ENCODE results near the gene PLCG2.
"Not testable (repeated sequence)": the region's sequence is repeated elsewhere in the genome, so short reads cannot be mapped to it uniquely, and the experiment has no call there.

PLCG2 gene

DNA sequence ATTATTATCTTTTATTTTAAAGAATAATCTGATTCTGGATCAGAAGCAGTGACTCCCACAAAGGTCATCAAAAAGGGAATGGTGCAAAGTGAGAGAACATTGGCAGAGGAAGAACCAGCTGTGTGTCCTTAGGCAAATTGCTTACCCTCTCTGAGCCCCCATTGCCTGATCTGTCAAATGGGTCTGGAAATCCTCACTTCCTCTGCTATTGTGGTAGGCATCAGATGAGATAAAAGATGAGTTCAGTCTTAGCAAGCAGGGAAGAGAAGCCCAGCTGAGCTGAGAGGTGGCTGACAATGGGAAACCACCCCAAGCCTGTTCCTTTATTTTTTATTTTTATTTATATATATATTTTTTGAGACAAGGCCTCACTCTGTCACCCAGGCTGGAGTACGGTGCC is 24.2 kb upstream of the PLCG2 start:
- DNase-seq (ENCODE audit: low read depth in 2 of 2), result no peak

DNA sequence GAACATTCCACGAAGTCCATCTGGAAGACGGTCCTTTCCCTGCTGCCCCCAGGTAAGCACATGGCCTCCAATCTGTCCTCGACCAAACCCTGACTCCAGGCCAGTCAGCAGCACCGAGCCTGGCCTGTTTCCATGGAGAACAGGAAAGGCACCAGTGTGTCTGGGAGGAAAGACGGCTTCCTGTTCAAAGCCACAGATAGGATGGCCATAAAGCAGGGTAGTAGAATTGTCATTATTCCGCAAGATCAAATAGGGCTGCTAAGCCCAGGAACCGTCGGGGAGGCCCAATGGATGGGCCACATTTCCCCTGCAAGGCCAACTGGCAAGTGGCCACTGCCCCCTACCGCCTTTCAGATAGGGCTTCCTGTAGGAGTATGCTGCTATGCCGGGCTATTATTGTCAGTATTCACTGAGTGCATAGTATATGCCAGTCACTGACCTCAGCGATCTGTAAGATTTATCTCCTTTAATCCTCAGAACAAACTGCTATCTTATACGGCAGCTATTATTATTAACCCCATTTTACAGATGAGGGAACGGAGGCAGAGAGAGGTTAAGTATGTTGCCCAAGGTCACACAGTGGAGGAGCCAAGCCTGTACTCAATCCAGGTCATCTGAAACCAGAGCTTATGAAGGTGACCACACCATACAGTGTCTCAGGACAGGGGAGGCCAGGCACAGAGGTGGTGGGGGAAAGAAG is 23.0 kb upstream of the PLCG2 start:
- no peak for DNase-seq (ENCODE audit: low read depth in 2 of 2)

DNA sequence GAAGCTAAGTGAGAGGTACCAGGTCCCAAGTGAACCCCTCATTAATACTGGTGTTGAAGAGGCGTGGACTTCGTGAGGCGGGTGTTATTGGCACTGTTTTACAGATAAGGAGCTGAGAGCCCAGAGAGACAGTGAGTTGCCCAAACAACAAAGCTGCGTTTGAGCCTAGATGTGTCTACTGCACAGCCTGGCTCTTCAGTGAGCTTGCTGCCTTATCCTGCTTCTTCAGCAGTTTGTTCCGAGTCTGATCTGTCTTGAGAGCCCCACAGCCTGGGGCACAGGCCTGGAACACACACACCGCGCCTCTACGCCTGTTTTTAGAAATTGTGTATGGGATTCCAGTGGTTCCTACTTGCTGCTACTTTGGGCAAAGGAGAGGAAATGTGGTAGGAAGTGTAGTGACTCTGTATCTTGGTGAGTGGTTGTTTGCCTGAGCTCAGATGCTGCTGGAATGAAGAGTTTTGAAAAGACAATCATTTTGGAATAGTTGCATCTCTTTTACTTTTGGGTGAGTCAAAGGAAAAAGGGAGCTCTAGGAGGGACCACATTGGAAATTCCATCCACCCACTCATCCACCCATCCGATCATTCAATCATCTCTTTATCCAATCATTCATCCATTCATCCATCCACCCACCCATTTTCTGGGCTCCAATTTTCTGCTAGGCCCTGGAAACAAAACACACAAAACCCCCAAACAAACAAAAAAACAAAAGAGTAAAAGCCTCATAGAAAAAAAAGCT is 22.3 kb upstream of the PLCG2 start:
- DNase-seq (ENCODE audit: low read depth in 2 of 2), result no peak

DNA sequence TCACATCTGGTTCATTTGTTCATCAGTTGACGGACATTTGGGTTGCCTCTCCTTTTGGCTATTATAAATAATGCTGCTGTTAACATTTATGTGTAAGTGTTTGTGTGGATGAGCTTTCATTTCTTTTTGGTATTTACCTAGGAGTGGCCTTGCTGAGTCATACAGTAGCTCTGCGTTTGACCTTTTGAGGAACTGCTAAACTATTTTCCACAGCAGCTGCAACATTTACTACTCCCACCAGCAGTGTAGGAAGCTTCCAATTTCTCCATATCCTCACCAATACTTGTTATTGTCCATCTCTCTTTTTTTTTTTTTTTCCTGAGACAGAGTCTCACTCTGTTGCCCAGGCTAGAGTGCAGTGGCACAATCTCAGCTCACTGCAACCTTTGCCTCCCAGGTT is 20.7 kb upstream of the PLCG2 start:
- no peak for DNase-seq (ENCODE audit: low read depth in 2 of 2)

DNA sequence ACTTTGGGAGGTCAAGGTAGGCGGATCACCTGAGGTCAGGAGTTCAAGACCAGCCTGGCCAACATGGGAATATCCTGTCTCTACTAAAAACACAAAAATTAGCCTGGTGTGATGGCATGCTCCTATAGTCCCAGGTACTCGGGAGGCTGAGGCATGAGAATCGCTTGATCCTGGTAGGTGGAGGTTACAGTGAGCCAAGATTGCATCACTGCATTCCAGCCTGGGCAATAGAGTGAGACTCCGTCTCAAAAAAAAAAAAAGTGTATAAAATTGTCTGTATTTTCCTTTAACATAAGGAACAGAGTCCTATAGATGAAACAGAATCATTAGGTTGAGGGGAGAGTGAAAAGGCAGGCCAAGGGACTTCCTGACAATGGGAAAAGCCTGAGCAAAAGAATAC is 16.8 kb upstream of the PLCG2 start:
- not testable (repeated sequence) for DNase-seq (ENCODE audit: low read depth in 2 of 2)

DNA sequence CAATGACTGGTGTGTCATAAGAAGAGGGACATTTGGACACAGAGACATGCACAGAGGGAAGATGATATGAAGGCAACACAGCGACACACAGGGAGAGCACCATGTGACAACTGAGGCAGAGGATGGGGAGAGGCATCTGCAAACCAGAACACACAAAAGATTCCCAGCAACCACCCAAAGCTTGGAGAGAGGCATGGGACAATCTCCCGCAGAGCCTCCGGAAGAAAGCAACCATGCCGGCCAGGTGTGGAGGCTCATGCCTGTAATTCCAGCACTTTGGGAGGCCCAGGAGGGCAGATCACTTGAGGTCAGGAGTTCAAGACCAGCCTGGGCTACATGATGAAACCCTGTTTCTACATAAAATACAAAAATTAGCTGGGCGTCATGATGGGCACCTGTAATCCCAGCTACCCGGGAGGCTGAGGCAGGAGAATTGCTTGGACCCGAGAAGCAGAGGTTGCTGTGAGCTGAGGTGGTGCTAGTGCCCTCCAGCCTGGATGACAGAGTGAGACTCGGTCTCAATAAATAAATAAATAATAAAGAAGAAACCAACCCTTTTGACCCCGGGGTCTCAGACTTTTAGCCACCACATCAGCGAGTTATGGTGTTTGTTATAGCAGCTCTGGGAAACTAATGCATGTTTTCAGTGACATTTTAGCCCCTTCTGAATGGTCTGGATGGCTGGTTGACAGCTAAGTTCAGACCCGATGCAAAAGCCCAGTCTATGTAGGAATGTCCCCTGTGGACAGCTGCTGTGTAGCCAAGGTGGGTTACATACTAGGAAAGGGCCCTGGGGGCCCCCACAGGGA is 13.8 kb upstream of the PLCG2 start:
- no peak for DNase-seq (ENCODE audit: low read depth in 2 of 2)

- DNase-seq (ENCODE audit: low read depth in 2 of 2), result no peak
Observed at GRCh38 chr16:81765969-81766368, 13.1 kb upstream of the PLCG2 start.

GRCh38 chr16:81767987-81768592 is 11.0 kb upstream of the PLCG2 start:
- no peak for DNase-seq (ENCODE audit: low read depth in 2 of 2)

- DNase-seq (ENCODE audit: low read depth in 2 of 2), result no peak
Observed at GRCh38 chr16:81770008-81770407, 9.1 kb upstream of the PLCG2 start.

- no peak for DNase-seq (ENCODE audit: low read depth in 2 of 2)
Observed at GRCh38 chr16:81774348-81774747, 4.7 kb upstream of the PLCG2 start.

- DNase-seq (ENCODE audit: low read depth in 2 of 2), result no peak
Observed at GRCh38 chr16:81775570-81775969, 3.5 kb upstream of the PLCG2 start.

DNA sequence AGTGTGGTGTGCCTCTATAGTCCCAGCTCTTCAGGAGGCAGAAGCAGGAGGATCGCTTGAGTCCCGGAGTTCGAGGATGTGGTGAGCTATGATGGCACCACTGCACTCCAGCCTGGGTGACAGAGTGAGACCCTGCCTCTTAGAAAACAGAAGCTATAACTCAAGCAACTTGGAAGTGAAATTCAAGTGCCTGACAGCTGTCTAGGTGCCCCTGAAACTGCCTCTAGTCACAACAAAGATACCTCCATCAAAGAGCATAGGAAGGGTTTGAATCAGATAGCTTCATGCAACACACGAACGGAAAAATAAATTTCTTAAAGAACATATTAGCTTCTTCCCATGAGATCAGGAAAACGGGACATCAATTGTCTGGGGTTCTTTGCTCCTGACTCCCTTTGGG is 860 bp upstream of the PLCG2 start:
- no peak for DNase-seq (ENCODE audit: low read depth in 2 of 2)

DNA sequence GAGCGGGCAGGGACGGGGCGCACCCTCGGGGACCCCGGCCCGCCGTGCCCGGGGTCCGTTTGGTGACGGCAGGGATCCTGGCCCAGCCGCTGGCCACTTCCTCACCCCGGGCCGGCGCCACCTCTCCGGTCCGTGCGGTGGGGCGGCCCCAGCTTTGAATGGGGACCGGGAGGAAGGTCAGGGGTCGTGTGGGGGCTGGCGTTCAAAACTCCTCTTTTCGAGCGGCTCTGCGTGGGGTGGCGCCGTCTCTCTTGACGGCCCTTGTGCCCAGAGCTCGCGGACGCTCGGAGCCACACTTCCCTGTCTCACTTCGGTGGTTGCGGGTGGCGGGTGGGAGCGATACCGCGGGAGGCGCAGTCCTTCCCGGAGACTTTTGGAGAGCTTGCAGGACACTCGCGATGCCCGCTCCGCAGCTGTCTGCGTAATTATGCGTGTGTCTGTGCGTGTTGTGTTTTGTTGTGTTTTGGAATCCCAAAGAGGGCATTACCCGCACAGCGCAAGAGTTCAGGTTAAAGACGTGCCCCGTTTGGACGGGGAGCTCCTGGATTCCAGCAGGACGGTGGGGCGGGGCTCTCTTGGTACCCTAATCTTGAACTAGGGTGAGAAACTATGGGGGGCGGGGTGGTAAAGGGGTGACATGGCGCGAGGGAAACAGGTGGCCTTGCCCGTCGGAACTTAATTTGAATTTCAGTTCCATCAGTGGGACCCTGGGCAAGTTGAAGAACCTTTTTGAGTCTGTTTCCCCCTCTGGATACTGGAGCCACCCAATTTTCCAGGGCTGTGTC is 637 bp downstream of the PLCG2 start:
- DNase-seq (ENCODE audit: low read depth in 2 of 2), result no peak

DNA sequence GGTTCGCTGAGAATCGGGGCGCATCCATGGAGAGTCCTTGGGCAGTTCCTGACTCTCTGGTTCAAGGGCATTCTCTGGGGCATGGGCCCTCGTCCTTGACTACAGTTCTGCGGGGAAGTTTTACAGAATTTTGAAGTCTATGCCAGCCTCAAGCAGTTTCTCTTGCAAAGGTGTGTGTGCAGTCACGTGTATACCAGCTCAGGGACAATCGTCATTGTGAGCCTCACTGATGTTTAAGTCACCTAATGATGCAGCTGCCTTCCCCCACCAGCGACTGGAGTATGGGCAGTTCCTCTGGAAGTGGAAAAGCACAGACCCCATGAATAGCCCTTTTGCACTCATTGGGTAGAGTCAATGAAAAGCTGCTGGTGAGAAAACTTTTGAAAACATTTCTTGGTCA is 1.3 kb downstream of the PLCG2 start:
- no peak for DNase-seq (ENCODE audit: low read depth in 2 of 2)

GRCh38 chr16:81782236-81782635 is 3.1 kb downstream of the PLCG2 start:
- no peak for DNase-seq (ENCODE audit: low read depth in 2 of 2)

- no peak for DNase-seq (ENCODE audit: low read depth in 2 of 2)
Observed at GRCh38 chr16:81784072-81784795, 5.1 kb downstream of the PLCG2 start.

GRCh38 chr16:81785138-81785924 is 6.2 kb downstream of the PLCG2 start:
- DNase-seq (ENCODE audit: low read depth in 2 of 2), result no peak

DNA sequence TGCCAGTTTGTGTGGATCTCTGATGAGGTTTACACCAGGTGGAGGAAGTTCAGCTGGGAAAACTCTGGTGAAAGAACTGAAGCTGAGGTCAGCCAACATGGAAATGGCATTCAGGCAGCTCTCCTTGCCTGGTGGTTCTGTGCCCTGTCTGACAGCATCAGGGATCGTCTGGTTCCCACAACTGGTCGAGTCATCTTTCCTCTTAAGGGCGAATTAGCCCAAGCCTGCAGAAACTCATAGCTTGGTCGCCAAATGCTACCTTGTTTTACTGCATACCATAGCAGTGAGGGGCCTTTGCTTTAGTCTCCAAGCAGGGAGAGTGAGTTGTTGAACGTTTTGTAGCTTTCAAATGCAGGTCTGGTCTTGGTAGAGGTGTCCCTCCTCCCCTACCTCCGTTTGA is 7.2 kb downstream of the PLCG2 start:
- no peak for DNase-seq (ENCODE audit: low read depth in 2 of 2)

- DNase-seq (ENCODE audit: low read depth in 2 of 2), result no peak
Observed at GRCh38 chr16:81786868-81787267, 7.8 kb downstream of the PLCG2 start.

DNA sequence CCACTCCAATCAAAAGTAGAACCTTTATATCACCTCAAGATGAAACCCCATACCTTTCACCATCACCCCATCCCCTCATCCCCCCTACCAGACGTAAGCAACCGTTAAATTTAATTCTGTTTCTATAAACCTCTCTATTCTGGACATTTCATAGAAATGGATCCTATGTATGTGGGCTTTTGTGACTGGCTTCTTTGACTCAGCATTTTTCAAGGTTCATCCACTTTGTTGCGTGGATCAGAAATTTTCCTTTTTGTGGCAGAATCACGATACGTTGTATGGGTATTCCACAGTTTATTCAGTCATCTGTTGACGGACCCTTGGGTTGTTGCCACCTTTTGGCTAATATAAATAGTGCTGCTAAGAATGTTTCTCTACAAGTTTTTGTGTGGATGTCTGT is 8.6 kb downstream of the PLCG2 start:
- no peak for DNase-seq (ENCODE audit: low read depth in 2 of 2)

Measured in stimulated activated CD8-positive, alpha-beta memory T cell treated with anti-CD3 and anti-CD28 coated beads, Interleukin-15, amount 100 ng/mL, for 4 hours (primary cell).